ENCODE measurements around the gene PRAMEF4. TPM values are rescaled to one million over a fixed set of nuclear protein-coding genes. Genes with fewer than 3 reads are reported as not detected.

PRAMEF4 gene
- total and polyA plus RNA-seq, 2 experiments from 2014 or later, result not detected

Small RNA genes lying within 50 kb of the gene (small RNA-seq; reads per million reads assigned to genes)
- gene RNU6-1072P (ENCODE audit: low read depth, low replicate concordance), result not detected

Other genes with a start within 250 kb of the PRAMEF4 start
- gene AADACL4, start 242.1 kb downstream of the PRAMEF4 start, total RNA-seq (2014; rRNA removed; shearing (Covaris generic)), result not detected in 2 replicates
- gene AADACL4, start 242.1 kb downstream of the PRAMEF4 start, polyA plus RNA-seq (2016; fragmentation: Nextera tagmentation; extraction: Ambion mirVana), result not detected in 2 replicates
- gene AADACL3, start 170.1 kb downstream of the PRAMEF4 start, total RNA-seq (2014; rRNA removed; shearing (Covaris generic)), result not detected in 2 replicates
- gene AADACL3, start 170.1 kb downstream of the PRAMEF4 start, polyA plus RNA-seq (2016; fragmentation: Nextera tagmentation; extraction: Ambion mirVana), result not detected in 2 replicates
- not detected in 2 replicates for gene CFAP107, start 140.0 kb downstream of the PRAMEF4 start, total RNA-seq (2014; rRNA removed; shearing (Covaris generic))
- gene CFAP107, start 140.0 kb downstream of the PRAMEF4 start, polyA plus RNA-seq (2016; fragmentation: Nextera tagmentation; extraction: Ambion mirVana), result not detected in 2 replicates
- gene PRAMEF12, start 112.5 kb downstream of the PRAMEF4 start, total RNA-seq (2014; rRNA removed; shearing (Covaris generic)), result not detected in 2 replicates
- not detected in 2 replicates for gene PRAMEF12, start 112.5 kb downstream of the PRAMEF4 start, polyA plus RNA-seq (2016; fragmentation: Nextera tagmentation; extraction: Ambion mirVana)
- gene PRAMEF1, start 94.8 kb downstream of the PRAMEF4 start, total RNA-seq (2014; rRNA removed; shearing (Covaris generic)), result not detected in 2 replicates
- not detected in 2 replicates for gene PRAMEF1, start 94.8 kb downstream of the PRAMEF4 start, polyA plus RNA-seq (2016; fragmentation: Nextera tagmentation; extraction: Ambion mirVana)
- gene PRAMEF11, start 54.8 kb downstream of the PRAMEF4 start, total RNA-seq (2014; rRNA removed; shearing (Covaris generic)), result not detected in 2 replicates
- gene PRAMEF11, start 54.8 kb downstream of the PRAMEF4 start, polyA plus RNA-seq (2016; fragmentation: Nextera tagmentation; extraction: Ambion mirVana), result not detected in 2 replicates
- gene HNRNPCL1, start 37.5 kb downstream of the PRAMEF4 start, total RNA-seq (2014; rRNA removed; shearing (Covaris generic)), result not detected in 2 replicates
- gene HNRNPCL1, start 37.5 kb downstream of the PRAMEF4 start, polyA plus RNA-seq (2016; fragmentation: Nextera tagmentation; extraction: Ambion mirVana), result not detected in 2 replicates
- not detected in 2 replicates for gene PRAMEF2, start 29.1 kb downstream of the PRAMEF4 start, total RNA-seq (2014; rRNA removed; shearing (Covaris generic))
- not detected in 2 replicates for gene PRAMEF2, start 29.1 kb downstream of the PRAMEF4 start, polyA plus RNA-seq (2016; fragmentation: Nextera tagmentation; extraction: Ambion mirVana)
- gene PRAMEF10, start 12.1 kb upstream of the PRAMEF4 start, total RNA-seq (2014; rRNA removed; shearing (Covaris generic)), result not detected in 2 replicates
- gene PRAMEF10, start 12.1 kb upstream of the PRAMEF4 start, polyA plus RNA-seq (2016; fragmentation: Nextera tagmentation; extraction: Ambion mirVana), result not detected in 2 replicates
- not detected in 2 replicates for gene PRAMEF7, start 30.4 kb upstream of the PRAMEF4 start, total RNA-seq (2014; rRNA removed; shearing (Covaris generic))
- not detected in 2 replicates for gene PRAMEF7, start 30.4 kb upstream of the PRAMEF4 start, polyA plus RNA-seq (2016; fragmentation: Nextera tagmentation; extraction: Ambion mirVana)
- not detected in 2 replicates for gene PRAMEF6, start 61.4 kb upstream of the PRAMEF4 start, total RNA-seq (2014; rRNA removed; shearing (Covaris generic))
- gene PRAMEF6, start 61.4 kb upstream of the PRAMEF4 start, polyA plus RNA-seq (2016; fragmentation: Nextera tagmentation; extraction: Ambion mirVana), result not detected in 2 replicates
- gene PRAMEF27, start 170.4 kb upstream of the PRAMEF4 start, total RNA-seq (2014; rRNA removed; shearing (Covaris generic)), result not detected in 2 replicates
- gene PRAMEF27, start 170.4 kb upstream of the PRAMEF4 start, polyA plus RNA-seq (2016; fragmentation: Nextera tagmentation; extraction: Ambion mirVana), result not detected in 2 replicates
- gene HNRNPCL3, start 174.6 kb upstream of the PRAMEF4 start, total RNA-seq (2014; rRNA removed; shearing (Covaris generic)), result not detected in 2 replicates
- gene HNRNPCL3, start 174.6 kb upstream of the PRAMEF4 start, polyA plus RNA-seq (2016; fragmentation: Nextera tagmentation; extraction: Ambion mirVana), result not detected in 2 replicates
- not detected in 2 replicates for gene PRAMEF25, start 184.6 kb upstream of the PRAMEF4 start, total RNA-seq (2014; rRNA removed; shearing (Covaris generic))
- gene PRAMEF25, start 184.6 kb upstream of the PRAMEF4 start, polyA plus RNA-seq (2016; fragmentation: Nextera tagmentation; extraction: Ambion mirVana), result not detected in 2 replicates
- gene HNRNPCL2, start 230.7 kb upstream of the PRAMEF4 start, total RNA-seq (2014; rRNA removed; shearing (Covaris generic)), result not detected in 2 replicates
- not detected in 2 replicates for gene HNRNPCL2, start 230.7 kb upstream of the PRAMEF4 start, polyA plus RNA-seq (2016; fragmentation: Nextera tagmentation; extraction: Ambion mirVana)